HG03280 (cell line): Measurements from ENCODE around the gene POPDC3.

ENCODE experiments used
- ATAC-seq: cut with Tn5 transposase; IDR thresholded peaks from one replicate; pipeline ENCODE4 v1.9.1; 2021; ENCODE audit warnings: mild to moderate bottlenecking, moderate library complexity; ENCODE audit not compliant: unreplicated experiment

Gene POPDC3

GRCh38 chr6:105153676-105154075 is 26.1 kb downstream of the POPDC3 start:
- ATAC-seq, result no peak

- no peak for ATAC-seq
Measured at GRCh38 chr6:105152880-105153279, 26.9 kb downstream of the POPDC3 start.

GRCh38 chr6:105151644-105152043 is 28.2 kb downstream of the POPDC3 start:
- ATAC-seq, result no peak

- ATAC-seq, result no peak
Measured at GRCh38 chr6:105138141-105138540, 41.7 kb downstream of the POPDC3 start.

GRCh38 chr6:105137388-105137787 is 42.4 kb downstream of the POPDC3 start:
- ATAC-seq, result no peak

GRCh38 chr6:105136431-105137350 is 43.1 kb downstream of the POPDC3 start:
- ATAC-seq, result no peak

GRCh38 chr6:105135907-105136430 is 43.8 kb downstream of the POPDC3 start:
- ATAC-seq, result no peak

- no peak for ATAC-seq
Measured at GRCh38 chr6:105135056-105135455, 44.8 kb downstream of the POPDC3 start.

GRCh38 chr6:105122717-105123116 is 57.1 kb downstream of the POPDC3 start:
- ATAC-seq, result no peak

- ATAC-seq, result no peak
Measured at GRCh38 chr6:105121981-105122380, 57.8 kb downstream of the POPDC3 start.

GRCh38 chr6:105120570-105120969 is 59.2 kb downstream of the POPDC3 start:
- ATAC-seq, result no peak

- no peak for ATAC-seq
Measured at GRCh38 chr6:105116150-105116549, 63.7 kb downstream of the POPDC3 start.

- ATAC-seq, result no peak
Measured at GRCh38 chr6:105113422-105113821, 66.4 kb downstream of the POPDC3 start.

- ATAC-seq, result no peak
Measured at GRCh38 chr6:105112577-105112976, 67.2 kb downstream of the POPDC3 start.

- ATAC-seq, result no peak
Measured at GRCh38 chr6:105111871-105112270, 67.9 kb downstream of the POPDC3 start.

- ATAC-seq, result no peak
Measured at GRCh38 chr6:105111105-105111504, 68.7 kb downstream of the POPDC3 start.

GRCh38 chr6:105109955-105110895 is 69.6 kb downstream of the POPDC3 start:
- ATAC-seq, result no peak

- no peak for ATAC-seq
Measured at GRCh38 chr6:105108631-105109262, 71.1 kb downstream of the POPDC3 start.
